Activated T-cell treated with anti-CD3 and anti-CD28 coated beads for 1 hour (primary cell): ENCODE results near the gene ABR.

Source experiments
- DNase-seq: peaks from one replicate; pipeline ENCODE4 v3.0.0-alpha.2; 2020; ENCODE audit warnings: low read depth

The ABR gene

DNA sequence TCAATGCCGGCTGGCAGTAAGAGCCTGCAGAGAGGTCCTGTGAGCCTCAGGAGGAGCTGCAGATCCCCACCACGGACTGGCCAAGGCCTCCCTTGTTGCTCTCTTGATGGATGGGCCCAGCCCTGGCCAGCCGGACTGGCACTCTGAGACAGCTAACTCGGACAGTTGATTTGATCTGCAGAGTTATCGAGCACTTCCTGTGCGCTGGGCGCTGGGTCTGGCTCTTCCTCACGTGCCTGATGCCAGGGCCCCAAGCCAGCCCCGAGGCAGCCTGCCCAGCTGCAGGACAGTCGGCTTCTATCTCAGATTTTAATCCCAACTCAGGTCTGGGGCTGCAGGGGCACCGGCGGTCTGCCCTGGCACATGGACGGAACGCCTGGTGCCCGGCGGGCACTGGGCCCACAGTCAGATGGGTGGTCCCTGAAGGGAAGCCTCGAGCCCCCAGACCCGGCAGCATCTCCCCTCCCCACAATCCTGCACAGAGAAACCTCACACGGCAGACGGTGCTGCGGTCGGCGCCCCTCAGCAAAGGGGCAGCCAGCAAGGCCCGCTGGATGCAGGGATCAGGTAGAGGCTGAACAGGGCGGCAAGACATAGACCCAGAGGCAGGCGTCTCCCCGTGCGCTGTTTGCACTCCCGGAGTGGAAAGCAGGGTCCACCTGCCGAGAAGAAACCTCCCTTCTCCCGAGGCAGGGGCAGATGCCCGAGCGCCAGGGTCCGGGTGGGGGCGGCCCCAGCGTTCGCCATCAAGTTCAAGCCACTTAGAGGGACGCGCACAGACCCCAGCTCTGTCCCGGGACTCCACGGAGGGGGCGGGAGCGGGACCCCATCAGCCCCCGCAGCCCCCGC, 148.9 kb downstream of the ABR start:
- no peak for DNase-seq

DNA sequence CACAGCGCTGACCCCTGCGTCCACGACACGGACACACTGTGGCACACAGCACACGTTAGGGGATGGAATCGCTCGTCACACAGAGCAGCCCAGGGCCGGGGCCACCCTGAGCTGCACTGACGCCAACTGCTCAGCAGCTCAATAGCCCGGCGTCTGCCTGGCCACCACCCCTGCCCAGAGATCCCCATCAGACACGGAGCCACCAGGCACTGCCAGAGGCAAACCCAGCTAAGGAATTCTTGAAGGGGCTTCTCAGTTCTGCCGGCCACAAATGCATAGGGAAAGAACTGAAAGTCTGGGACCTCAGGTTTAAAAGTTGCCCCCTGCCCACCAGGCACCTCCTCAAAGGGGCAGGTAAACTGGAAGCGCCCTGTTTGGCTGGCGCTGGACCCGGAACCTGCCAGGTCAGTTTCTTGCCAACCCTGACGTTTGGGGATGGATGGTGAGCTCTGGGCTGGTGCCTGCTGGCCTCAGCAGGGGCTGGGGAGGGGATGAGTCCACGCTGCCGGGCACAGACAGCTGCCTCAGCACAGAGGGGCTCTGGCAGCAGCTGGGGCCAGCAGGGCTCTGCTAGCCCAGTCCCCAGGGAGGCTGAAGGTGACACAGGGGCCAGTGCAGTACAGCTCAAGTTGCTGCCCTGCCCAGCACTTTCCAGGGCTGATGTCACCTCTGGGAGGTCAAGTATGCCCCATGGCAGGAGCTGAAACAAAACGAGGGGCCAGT, 149.7 kb downstream of the ABR start:
- no peak for DNase-seq

DNA sequence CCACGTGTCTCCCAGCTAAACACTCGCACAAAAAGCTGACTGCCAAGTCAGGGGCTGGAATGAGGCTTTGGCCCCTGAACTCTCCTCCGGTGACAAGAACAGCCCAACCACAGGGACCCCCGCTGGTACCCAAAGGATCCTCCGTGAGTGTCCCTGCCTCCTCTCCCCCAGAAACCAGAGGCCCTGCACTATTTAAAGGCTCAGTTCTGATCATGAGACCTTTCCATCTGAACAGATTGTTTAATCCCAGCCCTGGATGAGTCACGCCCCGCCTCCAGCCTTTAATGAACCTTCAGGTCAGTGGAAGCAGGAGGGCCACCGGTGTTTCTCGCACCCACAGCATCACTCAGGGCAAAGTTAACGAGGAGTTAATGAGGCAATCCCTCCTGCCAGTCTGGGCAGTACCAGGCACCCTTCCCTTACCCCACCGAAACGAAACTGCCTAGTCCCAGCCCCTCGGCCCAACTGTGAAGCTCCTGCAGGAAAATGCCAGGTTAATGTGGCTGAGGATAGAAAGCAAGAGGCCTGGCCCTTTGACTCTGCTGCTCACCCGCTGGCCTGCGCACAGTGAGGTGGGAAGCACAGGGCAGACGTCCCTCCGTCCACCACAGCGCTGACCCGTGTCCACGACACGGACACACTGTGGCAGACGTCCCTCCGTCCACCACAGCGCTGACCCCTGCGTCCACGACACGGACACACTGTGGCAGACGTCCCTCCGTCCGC, 150.4 kb downstream of the ABR start:
- no peak for DNase-seq

DNA sequence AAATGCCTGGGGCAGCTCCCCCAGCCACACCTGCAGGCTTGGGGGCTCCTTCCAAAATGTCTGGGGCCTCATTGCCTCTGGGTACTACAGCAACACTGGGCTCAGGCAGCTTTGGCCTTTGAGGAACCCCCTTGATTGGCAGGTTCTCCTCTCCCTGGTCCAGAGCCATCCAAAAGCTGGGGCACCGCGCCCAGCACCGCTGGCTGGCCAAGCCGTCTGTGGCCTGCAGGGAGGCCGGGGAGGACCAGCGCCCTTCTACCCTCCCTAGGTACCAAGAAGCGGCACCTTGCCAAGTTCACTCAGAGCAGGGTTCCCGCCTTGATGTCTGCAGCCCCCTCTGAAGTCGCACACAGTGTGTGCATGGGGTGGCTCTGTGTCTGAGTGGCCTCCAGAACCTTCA, 152.7 kb downstream of the ABR start:
- no peak for DNase-seq

DNA sequence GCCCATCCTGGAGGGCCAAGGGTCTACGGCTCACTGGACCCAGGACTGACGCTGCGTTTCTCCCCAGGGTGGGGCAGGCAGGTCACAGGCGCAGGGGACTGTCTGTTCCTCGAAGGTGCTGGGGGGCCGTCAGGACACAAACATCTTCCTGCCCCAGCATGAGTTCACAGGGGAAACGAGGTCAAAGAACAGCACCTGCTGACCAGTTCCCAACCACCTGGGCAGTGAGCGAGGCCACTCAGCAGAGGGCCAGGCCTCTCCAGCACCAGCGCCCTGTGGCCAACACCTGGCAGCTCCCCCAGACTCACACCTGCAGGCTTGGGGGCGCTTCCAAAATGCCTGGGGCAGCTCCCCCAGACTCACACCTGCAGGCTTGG, 153.2 kb downstream of the ABR start:
- DNase-seq = no peak

DNA sequence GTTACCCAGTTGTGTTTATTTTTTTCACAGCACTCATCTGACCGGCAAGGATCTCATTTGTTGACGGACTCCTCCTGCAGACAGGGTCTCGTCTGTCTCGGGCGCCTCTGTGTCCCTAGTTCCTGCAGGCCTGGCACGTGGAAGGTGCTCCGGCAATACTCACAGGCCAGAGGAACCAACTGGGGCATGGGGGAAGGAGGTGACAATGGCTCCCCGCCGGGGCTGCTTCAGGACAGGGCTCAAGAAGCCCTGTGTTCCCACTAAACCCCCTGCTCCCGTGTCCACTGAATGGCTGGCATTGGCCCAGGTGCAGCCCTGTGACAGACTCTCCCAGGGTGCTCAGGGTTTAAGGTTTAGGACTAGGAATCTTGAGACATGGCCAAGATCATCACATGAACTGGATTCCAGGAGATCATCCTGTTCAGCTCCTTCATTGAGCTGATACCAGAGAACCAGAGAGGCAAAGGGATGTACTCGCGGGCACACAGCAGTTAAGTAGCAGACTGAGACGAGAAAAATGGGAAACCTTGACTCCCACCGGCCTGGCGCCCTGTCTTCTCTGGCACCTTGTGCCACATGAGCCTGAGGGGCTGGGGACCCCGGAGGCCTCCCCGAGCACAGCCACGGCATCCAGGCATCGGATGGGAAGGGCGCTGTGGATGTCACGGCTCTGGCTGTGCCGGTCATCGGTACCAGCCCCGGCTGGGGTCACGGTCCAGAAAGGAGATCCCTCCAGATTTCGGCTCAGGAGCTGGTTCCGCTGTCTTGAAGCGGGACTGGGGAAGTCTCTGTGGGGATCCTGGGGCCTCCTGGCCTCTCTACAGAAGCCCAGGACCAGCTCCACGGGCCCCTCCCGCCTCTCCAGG, 153.8 kb downstream of the ABR start:
- DNase-seq = no peak

DNA sequence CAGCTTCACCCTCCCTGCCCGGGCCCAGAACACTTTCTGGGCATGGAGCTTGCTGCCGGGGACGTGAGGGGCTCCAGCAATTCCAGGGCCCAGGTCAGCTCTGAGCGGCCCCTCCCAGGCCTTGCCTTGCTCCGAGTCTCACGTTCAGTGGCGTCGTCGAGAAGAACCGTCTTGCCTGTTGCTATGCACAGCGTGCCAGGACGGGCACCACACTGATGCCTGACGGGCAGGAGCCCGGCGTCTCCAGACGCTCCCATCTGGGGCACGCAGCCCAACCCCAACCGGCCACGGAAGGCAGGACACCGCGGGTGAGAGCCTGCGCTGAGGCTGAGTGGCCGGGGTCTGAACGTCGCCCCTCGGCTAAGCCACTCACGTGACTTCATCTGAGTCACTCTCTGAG, 155.7 kb downstream of the ABR start:
- DNase-seq = no peak

DNA sequence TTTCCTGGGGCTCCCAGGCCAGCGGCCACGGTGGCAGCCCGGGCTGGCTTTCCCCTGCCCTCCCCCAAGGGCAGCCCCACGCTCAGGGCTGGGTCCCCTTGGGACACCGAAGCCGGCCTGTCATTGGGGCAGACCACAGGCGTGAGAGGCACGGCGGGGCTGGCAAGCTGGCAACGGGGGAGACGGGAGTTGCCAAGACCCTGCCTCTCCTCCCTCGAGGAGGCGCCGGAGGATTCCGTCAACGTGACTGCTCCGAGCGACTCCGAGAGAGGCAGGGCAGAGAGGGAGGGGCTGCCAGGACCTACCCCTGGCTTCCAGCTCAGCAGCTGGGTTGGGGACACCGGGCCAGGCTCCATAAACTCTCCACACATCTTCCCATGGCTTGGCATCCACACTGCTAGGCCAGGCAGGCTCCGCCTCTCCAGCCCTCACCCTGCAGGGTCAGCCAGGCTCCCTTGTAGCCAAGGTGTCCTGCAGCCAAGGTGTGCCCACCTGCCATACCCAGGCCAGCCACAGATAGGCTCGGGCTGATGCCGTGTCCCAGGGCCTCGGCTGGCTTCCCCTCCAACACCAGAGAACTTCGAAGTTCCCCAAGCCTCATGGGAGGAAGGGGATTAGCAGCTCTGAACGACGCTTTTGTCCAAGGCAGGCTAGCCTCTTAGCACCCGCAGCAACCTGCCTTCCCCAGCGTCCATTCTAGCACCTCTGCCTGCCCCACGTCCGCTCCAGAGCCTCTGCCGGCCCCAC, 157.3 kb downstream of the ABR start:
- DNase-seq = no peak

DNA sequence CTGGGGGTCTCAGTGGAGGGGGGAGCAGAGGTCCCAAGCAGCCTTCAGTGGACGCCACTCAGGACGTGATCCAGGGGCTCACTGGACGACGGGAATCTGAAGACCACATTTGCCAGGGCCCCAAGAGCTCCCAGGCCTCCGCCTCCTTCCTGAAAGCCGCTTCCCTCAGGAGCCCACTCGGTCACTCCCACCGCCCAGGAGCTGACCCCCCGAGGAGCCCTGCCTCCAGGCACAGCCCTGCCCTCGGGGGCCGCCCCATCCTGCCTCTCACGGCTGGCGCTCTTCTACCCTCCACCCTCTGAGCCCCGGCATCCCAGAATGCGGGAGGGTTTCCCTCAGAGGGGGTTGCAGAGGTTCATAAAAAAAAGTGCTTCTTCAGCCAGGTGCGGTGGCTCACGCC, 158.6 kb downstream of the ABR start:
- no peak for DNase-seq

DNA sequence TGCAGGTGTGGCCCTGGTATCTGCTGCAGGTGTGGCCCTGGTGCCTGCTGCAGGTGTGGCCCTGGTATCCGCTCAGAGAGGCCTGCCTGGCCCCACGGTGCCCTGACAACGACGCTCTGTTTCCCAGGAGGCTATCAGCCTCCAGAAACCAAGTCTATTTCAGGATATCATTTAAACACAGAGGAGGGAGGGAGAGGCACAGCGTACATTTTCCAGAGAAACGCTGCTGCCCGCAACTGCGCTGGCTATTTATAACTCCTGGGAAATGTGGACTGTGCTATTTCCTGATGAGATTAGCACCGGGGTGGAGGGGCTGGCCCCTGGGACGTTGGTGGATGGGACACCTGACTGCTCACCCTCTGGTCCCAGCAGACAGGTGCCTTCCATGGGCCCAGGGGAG, 160.3 kb downstream of the ABR start:
- no peak for DNase-seq

DNA sequence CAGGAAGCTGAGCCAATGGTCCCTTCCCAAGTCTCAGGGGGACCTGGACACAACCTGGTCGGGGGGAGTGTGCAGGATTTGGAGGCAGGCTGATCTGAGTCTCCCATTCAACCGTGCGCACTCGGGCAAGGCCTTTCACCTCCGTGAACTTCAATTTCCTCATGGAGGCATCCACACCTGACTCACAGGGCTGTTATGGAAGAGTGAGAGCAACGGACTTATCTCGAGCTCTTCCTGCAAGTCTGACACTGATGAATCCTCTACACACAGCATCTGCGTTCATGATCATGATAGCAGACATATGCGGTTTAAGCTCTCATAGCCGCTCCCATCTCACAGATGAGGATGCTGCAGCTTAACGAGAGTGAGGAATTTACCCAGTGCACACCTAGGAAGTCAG, 161.2 kb downstream of the ABR start:
- DNase-seq = no peak

DNA sequence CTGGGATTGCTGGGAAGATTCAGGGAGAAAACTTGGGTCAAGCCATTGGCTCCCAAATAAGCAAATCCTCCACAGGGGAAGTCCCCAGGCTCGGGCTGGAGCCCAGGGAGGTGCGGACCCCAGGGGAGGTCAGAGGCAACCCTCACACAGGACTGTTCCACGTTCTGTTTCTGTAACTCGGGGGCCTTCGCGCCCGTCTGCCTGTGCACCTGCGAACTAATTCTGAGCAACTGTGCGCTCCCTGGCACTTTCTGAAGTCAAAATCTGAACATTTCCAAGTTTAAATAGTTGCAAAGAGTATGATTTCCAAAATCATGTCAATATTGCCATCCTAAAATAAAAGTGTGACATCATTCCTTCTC, 166.1 kb downstream of the ABR start:
- DNase-seq = no peak

DNA sequence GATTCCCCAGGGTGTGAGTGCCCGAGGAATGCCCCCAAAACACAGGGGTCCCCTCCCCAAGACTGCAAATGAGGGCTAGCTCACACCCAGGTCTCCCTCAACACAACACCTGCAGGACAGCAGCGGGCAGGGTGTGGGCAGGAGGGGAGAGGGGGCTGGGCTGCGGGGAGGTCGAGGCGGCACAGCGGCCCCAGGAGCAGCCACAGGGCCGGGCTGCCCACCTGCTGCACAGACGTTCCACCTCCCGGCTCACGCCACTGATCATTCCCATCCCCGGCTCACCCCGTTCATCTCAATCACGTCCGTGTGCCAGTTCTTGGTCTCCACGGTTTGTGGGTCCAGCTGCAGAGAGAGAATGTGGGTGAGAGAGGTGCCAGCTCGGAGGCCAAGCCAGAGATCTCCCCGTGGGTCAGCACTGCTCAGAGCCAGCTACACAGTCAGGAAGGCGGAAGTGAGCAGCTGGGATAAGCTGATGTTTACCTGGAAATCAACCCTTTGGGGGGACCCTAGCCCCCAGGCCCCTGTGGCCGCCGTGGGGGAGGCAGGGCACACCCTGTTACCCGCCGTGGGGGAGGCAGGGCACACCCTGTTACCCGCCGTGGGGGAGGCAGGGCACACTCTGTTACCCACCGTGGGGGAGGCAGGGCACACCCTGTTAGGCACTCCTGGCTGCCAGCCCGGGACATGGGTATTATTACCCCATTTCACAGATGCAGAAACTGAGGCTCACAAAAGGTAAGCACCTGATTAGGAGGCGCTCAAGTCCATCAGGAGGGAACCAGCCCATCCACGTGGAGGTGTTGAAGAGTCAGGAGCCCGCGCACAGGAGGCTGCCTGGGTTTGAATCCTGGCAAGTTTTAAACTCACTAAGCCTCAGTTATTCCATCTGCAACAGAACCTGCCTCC, 166.7 kb downstream of the ABR start:
- no peak for DNase-seq

DNA sequence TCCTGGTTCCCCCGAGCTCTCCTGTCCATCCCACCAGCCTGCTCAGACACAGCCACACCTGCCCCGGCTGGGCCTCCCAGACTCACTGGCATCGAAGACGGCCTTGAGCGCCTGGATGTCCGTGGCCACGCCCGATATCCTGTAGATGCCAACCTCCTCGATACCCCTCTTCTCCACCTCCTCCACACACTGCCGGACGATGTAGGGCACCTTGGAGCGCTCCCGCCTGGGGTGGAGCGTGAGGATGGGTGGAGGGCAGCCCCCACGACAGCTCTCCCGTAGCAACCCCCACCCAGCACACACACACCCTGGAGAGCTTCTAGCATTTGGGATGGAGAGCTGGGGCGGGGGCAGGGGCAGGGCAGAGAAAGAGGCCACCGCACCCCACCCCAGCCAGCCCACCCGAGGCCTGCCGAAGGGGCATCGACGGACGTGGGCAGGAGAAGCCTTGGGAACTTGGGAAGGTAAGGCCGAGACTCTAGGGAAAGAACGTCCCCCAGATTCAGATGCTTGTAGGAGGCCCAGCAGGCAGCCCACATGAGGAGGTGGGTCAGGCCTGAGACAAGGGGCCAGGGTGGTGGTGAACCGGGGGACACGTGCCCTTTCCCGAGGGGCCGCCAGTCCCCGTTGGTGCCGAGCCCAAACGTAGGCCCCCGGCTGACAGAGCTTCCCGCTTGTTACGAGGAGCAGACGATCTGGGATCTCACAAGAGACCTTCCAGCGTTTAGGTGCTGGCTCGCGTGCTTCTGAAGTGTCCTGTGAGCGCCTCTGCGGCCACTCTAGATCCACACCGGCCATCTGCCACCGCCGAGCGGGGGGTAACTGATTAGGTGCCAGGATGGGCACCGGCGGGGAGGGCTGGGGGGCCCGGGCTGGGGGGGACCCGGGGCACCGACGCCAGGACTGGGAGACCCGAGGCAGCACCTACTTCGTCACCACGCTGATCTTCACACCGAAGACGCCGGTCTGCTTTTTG, 167.7 kb downstream of the ABR start:
- no peak for DNase-seq

DNA sequence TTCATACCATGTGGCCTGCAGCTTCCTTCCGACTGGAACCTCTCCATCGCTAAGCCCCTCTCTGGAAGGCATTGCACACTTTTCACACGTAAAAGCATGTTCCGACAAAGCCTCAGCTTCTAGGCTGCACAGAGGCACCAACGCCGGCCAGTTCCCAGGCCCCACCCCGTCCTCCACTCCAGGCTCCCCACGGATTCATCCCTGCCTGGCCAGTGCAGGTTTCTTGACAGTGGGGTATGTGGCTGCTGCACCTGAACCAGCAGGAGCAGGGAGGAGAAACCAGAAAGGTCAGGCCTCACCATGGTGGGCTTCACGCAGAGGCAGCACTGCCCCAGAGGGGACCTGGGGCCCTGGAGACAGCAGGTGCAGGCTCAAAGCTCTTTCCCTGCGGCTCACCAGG, 168.6 kb downstream of the ABR start:
- DNase-seq = no peak

DNA sequence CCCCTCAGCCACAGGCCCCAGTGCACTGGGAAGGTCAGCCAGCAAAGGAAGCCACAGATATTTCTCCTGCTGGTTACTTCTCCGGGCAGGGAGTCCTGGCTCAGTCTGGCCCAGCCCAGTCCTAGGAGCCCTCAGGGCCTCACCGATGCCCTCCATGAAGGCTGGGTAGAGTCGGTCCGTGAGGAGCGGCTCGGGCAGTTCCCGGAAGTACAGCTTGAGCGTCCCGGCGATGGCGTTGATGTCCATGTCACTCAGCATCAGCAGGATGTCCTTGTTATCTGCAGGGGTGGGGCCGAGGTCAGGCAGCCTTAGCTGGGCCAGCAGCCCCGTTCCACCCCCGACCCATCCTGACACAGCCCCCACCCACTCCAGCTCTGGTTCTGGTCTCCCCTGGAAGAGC, 169.2 kb downstream of the ABR start:
- no peak for DNase-seq

DNA sequence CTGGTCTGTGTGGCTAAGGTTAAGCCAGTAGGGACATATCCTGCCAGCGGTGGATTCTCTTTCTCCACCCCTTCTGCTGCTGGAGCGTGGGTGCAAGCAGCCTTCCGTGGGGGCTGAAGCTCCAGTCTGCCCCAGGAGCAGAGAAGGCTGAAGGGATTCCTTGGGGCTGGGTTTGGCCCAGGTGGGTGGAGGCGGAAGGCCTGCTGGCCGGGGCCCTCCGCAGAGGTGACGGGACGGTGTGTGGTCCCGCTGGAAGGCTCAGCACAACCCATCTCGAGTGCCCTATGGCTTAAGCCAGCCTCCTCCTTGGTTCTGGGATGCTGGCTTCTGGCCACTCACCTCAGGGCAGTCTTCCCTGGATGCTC, 169.7 kb downstream of the ABR start:
- no peak for DNase-seq

DNA sequence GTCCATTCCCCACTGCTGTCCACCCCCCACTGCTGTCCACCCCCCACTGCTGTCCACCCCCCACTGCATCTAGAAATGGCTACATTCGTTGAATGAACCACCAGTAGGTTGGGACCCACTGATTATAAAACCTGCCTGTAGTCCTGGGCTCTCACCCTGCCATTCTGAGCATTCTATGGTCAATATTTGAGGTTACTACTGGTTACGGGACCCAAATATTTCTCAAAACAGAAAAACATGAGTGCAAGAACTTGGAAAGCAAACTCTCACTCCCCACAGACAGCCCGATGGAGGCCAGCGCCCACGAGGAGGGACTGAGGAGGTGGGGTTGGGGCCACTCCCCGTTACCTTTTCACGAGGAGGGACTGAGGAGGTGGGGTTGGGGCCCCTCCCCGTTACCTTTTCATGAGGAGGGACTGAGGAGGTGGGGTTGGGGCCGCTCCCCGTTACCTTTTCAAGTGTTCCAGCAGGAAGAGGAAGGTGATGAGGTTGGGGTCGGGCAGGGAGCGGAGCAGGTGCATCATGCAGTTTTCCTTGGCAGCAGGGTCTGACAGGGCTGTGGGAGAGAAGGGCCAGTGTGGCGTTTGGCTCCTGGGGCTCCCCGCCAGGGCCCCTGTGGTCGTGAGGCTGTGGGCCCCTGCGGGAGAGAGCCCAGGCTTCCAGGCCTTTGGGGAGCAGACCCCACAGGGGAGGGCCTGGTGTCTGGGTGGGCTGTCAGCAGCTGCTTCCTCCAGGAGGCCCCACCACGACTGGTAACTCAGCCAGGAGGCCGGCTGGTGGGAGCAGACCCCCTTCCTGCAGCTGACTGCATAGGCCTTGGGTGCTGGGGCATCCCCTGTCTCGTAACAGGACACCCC, 170.3 kb downstream of the ABR start:
- no peak for DNase-seq
